Liver (tissue), 3 donors: ENCODE data around the gene GFRA1.

ENCODE experiments used
- JUND ChIP-seq, 2 donors: IDR thresholded peaks; 2 replicates each; pipeline ENCODE4 v1.6.1; 2016; ENCODE audit warnings: antibody characterized with exemption in 2 of 2
- REST ChIP-seq: IDR thresholded peaks from 2 replicates; pipeline ENCODE4 v1.6.1; 2016; ENCODE audit warnings: antibody characterized with exemption, mild to moderate bottlenecking
- TF ChIP-seq, protein P1 (sequence below): fragments of 150-350 bp; IDR thresholded peaks from 2 replicates; pipeline ENCODE4 v1.5.1; 2017; ENCODE audit warnings: improper control_type of control experiment, low read depth, low read length; ENCODE audit not compliant: missing input control
- donor health status: healthy.
- donor health status: healthy.

DNA sequence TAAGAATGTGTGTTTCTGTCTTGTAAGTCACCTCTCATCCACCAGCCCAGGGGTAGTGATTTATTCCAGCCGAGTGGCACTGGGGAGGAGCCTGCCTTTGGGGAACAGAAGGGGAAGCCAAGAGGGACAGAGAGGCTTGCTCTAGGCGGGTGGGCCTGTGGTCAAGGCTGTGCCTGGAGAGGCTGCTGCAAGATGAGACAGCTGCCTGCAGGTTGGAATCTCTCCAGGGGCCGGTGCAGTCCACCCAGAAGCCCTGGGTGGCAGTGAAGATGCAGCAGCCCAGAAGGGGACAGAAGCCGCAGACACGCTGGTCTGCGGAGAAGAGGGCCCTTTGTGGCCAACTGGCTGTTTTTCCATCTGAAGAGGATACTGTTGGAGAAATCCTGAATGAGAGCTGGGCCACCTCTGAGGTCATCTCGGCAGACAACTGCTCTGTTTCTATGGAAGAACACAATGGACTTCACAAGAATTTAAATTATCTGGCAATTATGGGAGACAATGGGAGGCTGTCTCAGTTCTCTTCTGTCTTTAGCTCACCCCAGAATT, 175.7 kb downstream of the GFRA1 start:
- TF ChIP-seq, protein P1, sequence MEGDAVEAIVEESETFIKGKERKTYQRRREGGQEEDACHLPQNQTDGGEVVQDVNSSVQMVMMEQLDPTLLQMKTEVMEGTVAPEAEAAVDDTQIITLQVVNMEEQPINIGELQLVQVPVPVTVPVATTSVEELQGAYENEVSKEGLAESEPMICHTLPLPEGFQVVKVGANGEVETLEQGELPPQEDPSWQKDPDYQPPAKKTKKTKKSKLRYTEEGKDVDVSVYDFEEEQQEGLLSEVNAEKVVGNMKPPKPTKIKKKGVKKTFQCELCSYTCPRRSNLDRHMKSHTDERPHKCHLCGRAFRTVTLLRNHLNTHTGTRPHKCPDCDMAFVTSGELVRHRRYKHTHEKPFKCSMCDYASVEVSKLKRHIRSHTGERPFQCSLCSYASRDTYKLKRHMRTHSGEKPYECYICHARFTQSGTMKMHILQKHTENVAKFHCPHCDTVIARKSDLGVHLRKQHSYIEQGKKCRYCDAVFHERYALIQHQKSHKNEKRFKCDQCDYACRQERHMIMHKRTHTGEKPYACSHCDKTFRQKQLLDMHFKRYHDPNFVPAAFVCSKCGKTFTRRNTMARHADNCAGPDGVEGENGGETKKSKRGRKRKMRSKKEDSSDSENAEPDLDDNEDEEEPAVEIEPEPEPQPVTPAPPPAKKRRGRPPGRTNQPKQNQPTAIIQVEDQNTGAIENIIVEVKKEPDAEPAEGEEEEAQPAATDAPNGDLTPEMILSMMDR = no peak
- TF ChIP-seq JUND (IDR thresholded peaks at IDR 0.05) (no peak), REST (no peak)
